ENCODE results near the gene ETS2.

The ETS2 gene

DNA sequence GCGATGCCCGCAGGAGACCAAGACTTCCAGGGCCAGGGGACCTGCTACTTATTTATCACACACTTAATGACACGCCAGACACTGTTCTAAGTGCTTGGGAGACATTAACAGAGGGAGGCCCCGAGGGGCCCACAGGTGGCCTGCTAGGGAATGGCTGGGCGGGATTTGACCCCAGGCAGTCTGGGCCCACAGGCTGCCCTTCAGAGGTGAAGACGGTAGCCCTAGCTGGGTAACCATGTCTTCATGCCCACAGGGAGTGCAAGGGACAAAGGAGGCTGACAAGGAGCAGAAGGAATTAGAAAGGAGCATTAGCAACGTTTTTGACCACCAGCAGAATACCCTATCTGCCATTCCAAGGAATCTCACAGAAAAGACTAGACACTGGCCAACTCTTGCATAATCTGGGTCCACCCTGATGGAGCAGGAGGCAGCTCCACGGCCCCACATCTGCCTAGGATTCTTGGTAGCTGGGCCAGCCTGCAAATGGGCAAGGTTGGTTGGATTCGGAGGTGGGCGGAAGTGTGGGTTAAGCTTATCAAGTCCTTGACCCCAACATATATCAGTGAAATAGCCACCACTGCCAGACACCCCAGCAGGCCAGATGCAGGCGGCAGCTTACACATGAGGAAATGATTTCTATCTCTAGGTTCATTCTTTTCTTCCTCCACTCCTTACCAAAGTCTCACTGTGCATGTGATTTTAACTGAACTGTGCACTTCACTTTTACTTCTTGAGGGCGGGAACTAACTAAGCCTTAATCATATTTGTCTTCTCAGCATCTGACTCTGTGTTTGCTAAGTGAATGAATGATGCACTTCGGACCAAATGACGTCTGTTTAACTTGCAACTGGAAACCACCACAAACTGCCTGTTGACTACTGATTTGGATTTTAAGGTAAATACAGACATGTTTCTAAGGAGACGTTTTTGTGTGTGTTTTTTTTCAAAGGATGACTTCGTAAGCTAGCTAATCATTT lies 3.4 kb upstream of the ETS2 start:
- no peak for DNase-seq

DNA sequence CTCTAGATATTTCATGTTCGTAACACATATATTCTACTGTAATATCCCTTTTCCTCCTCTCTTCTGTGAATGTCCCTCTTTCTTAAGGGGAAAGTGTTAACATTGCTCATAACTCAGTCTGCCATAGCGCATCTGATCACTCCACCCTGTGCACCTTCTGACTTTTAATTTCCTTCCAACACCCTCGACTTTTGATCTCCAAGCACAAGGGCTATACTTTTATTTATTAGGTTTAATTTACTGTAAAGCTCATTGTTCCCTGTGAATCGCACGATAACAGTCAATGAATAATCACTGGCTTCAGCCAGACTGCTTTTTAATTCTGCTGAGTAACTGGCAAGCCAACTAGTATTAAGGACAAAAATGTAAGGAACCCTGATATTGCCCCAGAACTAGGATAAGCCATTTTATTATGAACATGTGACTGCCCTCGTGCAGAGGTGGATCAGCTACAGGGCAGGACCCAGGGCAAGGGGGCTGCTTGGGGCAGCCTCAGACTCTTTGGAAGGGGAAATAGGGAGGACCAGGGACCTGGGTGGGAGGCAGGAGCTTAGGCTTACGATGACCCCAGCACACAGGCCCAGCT lies 2.6 kb upstream of the ETS2 start:
- DNase-seq: no peak

DNA sequence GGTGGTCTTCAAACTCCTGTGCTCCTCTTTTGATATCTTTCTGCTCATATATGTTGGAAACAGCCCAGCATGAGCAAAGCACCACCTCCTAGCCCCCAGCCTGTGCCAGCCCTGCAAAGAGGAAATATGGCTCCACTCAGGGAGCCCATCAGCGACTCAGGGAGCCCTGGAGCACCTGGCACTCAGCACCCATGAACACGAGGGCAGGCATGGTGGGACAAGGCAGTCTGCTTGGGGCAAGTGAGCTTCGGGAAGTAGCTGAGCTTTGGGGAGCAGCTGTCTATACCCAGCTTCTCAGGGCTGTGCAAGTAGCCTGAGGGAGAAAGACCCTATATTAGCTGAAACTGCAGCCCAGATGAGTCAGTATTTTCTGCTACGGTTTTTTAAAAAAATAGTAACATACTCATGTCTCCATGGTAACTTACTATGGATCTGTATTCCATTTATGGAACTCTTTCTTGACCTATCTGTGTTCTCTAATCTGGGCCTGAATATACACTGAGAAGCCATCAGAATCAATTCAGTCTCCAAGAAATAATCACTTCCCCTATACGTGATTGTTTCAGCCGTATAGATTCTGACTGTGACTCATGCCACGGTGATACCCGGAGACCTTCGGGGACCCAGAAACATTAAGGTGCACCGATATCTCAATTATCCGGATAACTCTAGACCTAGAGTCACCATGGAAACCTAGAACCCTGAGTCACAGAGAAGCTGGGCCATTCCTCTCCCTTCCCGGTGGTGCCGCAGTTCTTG lies 1.5 kb upstream of the ETS2 start:
- no peak for DNase-seq

DNA sequence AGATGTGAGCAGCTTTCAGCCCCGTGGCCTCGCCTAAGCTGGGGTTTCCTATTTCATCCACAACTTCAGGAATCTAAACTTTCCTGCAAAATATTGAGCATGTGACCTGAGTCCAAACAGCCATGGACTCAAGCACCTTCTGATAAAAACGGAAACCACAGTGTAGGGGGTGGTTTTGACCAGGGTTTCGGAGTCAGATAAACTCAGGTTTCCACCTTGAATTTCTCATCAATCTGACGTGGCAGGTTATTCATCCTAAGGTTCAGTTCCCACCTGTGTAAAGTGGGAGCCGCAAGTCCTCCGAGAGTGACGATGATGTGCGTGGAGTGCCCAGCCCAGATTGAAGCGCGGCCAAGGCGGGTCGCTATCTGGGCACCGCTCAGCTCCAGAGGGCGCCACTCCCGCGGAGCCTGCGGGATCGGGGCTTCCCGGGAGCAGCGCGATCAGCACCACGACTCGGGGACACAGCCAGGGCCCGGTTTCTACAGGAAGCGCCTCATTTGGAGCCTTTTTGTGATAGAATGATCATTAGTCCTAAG lies 871 bp upstream of the ETS2 start:
- DNase-seq: peak; percentile 31 to 43

DNA sequence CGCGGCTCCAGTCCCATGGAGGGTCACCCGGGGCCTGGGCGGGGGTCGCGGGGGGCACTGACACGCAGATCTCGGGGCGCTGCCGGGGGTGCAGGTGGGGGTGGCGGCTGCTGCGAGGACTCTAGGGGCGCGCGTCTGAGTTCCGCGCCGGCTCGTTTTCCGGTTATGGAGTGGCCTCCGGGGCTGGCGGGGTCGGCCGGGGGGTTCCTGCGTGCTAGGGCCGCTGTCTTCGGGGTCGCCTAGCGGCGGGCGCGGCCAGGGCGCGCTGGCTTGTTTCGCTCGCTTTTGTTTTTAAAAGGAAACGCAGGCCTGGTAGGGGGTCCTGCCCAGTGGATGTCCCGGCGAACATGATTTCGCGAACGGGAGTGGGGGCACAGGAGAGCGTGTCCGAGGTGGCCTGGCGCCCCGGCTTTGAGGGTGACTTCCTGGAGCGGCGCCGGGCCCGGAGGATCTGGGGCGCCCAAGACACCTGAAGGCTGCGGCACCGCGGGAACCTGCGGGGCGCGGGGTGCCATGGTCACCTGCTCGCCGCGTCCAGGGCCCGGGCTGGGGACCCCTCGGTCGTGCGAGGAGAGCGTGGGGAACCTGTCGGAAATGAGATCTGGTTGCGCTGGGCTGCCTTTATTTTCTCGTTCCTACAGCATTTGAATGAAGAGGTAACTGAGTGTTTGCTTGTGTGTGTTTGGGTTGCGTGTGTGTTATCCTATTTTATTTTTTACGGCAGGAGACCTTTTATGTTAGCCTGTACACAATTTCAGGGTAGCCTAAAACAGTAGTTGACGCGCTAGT lies 618 bp downstream of the ETS2 start:
- DNase-seq: no peak

DNA sequence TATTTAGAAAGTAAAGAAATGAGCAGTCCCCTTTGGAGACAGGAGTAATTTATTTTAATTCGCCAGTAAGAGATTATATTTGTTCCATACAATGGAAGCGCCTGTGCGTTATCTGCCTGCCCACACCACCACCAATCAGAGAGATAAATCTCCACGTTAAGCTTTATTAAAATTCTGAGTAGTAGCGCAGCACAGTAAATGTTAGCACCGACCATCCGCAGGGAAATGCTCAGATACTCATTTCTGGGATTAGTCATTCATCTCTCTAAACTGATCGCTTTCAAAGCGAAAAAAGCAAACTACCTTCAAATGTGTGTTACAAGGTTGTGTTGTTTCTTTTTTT lies 1.2 kb downstream of the ETS2 start:
- DNase-seq: no peak

DNA sequence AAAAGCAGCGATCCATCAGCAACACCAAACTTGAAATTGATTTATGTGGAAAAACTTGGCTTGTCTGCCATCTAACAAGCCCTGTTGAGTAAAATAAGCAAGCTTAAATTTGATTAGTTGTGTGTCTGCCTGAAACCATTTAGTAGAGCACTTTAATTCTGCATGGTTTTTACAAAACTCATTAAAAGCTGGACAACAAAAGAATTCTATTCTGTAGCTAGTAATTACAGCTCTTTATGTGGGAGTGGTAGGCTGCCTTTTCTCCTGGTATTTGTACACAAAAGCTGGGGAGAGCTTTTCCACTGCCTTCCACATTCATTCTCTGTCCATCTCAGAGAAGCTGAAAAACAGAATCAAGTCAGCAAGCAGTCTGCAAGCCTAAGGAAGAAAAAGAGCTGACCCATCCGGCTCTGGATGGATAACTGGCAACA lies 1.7 kb downstream of the ETS2 start:
- no peak for DNase-seq

DNA sequence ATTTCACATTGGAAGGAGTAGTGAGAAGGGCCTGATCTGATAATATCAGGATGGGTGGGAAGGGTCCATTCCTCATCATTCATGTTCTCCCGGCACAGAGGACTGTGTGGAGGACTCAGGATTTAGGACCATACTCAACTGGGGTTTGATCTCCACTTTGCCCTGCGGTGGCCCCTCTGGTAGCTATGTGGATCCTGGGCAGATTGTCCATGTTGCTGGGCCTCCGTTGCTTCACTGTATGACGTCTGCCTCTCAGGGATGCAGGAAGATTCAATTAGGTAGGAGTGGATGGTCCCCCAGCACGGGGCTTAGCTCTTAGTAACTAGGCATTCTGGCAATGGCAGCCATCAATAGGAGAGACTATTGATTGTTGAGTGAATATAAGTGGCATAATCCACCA lies 2.3 kb downstream of the ETS2 start:
- DNase-seq: no peak

DNA sequence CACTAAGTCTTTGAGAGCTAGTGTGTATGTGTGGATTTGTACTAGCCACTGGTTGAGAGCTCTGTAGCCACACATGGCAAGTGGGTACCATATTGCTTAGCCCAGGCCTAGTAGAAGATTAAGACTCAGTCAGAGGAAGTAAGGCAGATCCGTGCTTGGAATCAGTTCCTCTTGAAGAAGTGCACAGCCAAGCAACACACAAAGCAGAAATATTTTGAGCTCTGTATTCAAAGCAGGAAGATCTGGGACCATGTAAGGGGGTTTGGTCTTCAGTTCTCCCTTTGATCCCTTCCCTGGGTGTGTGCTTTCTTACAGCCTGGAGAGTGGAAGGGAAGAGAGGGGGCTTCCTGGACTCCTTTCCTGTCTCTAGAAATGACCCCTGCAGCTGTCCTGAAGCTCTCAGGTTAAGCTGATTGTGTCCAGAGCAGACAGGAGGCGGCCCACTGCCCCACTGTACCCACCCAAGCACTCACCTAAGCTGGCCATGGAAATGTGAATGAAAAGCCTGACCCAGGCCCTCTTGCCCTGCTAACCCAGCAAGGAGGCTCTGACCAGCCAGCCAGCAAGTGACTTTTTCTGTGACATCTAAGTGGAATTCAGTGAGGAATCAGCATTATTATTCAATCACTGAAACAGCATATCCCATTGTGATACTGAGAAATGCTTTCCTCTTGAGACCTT lies 3.6 kb downstream of the ETS2 start:
- peak; percentile 19 to 31 for DNase-seq

DNA sequence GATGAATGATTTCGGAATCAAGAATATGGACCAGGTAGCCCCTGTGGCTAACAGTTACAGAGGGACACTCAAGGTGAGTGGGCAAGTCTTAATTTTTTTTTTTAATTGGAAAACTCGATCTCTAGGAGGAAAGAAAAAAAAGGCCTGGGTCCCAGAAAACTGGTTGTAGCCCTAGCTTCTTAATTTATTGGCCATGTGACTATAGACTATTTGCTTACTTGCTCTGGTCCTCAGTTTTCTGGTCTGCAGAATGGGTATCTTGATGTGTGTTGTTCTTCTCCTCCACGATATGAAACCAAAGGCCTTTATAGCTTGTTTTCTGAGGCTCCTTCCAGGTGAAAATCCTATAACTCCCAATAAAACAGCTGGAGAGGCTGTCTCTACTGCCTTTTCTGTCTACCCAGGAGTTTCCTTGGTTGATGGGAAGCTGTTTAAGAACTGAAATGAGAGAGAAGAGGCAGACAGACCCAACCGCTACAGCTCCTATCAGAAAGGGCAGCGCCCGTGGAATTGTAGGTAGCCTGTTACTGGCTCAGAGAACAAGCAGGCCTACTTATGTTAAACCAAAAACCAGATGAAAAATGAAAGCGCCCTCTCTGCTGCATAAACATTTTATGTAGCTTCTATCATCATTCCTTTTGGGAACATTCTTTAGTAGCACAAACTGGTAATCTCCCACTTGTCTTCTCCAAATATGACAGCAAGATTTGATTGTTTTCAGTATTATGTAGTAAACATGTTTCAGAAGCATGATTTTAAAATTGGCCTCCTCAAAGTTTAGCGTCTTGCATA lies 4.5 kb downstream of the ETS2 start:
- no peak for DNase-seq

DNA sequence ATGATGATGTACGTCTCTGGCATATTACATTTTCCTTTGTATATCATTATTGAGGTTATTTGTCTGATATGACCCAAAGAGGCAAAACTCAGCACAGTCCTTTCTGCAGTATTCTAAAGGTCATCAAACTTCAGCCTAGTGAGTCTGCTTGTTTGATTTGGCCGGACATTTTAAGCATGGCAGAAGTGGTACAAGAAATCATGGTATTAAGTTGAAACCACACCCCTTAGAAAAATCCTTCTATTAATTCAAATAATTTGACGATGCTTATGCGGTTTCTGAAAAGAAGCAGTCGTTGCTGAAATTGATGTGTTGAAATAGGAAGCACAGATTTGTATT lies 5.1 kb downstream of the ETS2 start:
- no peak for DNase-seq

DNA sequence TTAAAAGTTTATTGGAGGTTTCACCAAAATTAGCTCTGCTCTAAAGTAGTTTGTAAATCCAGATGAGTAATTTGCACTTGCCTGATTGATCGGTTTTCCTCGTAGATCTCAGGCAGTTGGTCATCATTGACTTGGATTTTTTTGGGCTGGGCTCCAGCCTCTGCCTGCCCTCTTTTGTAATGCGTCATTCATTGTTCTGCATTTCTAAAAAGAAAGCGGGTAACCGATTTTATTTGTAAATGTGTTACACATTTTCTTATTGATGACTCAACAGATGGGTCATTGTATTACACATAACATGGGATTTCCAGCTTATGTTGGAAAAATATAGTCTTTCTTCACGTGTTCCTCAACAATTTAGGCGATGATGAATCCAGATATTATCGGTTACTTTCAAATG lies 5.5 kb downstream of the ETS2 start:
- no peak for DNase-seq

DNA sequence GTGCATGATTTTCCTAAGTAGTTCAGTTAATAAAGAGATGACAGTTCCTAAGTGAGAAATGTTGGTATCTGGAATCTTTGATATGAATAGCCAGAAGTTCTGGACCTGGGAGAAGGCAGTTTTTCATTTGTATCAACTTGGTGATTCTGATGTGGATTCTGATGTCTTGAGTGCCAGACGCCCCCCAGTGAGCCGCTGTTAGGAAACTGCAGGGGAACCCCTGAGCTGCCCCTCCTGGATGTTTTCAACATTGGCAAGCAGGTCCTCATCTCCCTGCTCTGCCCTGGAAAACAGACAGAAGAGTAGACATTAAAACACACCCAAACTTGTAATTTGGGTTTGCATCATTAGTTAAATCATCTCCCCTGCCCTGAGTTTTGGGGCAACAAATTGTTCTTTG lies 7.4 kb downstream of the ETS2 start:
- no peak for DNase-seq

DNA sequence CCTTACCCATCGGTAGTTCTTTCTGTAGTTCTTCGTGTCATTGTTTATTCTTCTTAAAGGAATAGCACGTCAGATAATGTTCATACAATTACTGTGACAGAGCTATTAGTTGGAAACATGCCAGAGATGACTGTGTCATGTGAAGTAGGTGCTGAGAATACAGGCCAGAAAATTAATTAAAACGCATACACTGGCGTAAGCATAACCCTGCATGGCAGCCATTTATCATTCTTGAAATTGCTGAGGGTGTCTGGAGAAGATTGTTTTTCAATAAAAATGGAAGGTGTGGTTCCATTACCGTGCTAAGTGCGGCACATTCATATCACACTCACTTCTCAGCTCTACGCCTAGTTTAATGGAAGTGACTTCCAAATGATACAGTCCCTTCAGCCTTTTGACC lies 7.8 kb downstream of the ETS2 start:
- DNase-seq: no peak

DNA sequence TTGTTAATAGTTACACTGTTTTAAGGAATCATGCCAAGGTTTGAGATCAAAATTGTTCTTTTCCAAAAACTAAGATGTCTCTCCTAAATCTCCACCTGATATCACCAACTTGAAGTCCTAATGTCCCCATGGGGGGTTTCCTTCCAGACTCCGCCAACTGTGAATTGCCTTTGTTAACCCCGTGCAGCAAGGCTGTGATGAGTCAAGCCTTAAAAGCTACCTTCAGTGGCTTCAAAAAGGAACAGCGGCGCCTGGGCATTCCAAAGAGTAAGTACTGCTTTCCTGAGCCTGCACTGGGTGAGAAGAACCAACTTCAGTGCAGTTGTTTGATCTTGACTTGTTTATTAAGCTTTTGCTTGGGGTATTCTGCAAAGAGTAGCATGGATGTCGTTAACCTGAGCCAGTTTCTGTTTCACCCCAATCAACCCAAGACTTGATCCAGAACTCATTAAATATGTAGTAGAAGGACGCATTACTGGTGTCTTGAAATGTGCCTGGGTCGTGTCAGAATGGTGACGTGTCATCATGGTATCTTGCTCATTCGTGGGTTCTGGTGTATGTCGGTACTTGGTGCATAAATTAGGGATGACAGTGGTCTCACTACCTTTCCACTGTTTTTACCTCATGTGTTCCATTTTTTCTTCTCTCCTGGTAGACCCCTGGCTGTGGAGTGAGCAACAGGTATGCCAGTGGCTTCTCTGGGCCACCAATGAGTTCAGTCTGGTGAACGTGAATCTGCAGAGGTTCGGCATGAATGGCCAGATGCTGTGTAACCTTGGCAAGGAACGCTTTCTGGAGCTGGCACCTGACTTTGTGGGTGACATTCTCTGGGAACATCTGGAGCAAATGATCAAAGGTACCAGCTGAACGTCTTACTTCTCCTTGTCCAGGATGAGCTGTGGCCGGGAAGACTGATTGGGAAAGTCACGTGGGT lies 8.7 kb downstream of the ETS2 start:
- no peak for DNase-seq

DNA sequence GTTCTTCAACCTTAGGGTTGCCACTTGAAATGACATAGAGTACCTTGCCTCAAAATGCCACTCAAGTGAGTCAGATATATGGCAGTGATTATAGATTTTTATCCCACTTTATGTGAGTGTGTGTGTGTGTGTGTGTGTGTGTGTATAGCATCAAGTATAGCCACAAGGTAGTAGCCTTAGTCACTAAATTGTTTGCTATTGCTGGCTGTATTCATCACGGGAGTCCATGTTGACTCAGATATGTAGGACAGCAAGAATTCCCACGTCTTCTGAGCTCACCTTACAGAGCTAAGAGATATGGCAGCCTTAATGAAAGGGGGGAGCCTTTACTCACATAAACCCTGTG lies 9.3 kb downstream of the ETS2 start:
- DNase-seq: no peak

DNA sequence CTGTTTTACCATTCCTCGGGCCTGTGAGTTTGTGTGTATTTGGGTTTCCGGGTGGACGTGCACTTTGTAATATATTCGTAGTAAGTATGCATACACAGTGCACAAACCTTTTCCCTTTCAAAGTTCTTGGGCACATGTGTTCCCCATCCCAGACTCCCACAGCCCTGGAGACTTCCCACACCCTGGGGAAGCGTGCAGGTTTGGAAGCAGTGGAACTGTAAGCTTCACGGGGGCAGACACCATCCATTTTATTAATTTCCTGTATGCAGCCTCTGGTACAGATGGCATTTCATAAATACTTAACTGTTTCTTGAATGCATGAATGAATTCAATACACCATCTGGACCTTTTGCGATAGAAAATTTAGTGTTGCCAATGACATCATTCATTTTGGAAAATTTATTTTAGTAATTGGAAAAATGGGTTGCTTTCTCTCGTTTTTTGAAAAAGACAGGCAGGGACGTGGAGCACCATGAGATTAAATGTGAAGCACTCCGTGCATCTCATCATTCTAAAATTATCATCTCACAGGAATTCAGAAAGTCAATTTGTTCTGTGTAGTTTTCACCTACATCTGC lies 10.8 kb downstream of the ETS2 start:
- peak in 1 of 2 donors; percentile 14 for DNase-seq

DNA sequence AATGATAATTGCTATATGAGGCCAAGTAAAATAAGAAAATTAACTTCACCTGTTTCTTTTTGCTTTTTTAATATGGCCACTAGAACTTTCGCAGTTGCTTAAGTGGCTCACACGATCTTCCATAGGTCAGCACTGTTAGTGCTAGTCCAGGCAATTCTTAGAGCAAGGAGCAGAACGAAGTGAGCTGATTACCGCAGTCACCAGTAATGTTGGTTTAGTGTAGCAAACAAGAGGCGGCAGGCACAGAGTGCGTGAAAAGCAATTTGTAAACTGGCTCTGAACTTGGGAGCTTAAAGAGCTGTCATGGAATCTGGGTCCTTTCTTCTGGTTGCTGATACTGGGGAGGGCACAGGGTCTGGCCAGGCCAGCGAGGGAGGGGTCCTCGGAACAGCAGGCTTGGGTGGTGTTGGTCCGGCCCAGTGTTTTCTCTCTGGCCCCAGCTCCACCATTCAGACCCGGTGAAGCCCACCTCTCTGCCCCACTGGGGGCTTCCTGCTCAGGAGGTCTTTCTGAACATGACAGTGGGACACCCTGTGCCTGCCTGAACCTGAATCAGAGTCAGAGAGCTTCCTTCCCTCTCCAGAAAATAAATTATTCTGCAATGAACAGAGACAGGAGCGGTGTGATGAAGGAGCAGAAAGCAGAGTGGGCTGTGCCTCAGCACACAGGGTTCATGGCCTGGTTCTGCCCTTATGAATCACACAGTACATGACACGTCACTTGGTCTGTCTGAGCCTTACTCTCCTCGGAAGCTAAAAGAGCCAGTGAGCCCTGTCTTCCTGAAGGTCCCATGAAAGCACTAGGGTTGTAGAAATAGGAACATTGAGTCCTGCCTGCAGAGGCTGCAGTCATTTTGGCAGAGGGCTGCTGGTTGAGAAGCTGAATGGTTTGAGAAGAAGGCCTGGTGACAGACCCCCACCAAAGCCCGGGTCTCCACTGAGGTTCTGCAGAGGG lies 11.9 kb downstream of the ETS2 start:
- no peak for DNase-seq

DNA sequence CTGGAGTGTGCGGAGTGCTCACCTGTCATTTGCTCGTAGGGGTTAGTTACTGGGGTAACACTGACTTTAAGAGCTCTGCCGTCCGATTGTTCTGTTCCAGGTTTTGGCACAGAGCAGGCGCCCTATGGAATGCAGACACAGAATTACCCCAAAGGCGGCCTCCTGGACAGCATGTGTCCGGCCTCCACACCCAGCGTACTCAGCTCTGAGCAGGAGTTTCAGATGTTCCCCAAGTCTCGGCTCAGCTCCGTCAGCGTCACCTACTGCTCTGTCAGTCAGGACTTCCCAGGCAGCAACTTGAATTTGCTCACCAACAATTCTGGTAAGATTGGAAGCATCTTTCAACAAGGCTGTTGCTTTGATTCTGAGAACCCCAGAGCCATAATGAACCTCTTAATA lies 12.6 kb downstream of the ETS2 start:
- no peak for DNase-seq
